ENCODE results near the gene TLK1.

TLK1 gene

GRCh38 chr2:171158036-171158789, 2.5 kb downstream of the TLK1 start:
- no peak for DNase-seq (ENCODE audit: low spot score)
- TF ChIP-seq, protein P1, sequence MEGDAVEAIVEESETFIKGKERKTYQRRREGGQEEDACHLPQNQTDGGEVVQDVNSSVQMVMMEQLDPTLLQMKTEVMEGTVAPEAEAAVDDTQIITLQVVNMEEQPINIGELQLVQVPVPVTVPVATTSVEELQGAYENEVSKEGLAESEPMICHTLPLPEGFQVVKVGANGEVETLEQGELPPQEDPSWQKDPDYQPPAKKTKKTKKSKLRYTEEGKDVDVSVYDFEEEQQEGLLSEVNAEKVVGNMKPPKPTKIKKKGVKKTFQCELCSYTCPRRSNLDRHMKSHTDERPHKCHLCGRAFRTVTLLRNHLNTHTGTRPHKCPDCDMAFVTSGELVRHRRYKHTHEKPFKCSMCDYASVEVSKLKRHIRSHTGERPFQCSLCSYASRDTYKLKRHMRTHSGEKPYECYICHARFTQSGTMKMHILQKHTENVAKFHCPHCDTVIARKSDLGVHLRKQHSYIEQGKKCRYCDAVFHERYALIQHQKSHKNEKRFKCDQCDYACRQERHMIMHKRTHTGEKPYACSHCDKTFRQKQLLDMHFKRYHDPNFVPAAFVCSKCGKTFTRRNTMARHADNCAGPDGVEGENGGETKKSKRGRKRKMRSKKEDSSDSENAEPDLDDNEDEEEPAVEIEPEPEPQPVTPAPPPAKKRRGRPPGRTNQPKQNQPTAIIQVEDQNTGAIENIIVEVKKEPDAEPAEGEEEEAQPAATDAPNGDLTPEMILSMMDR (IDR thresholded peaks at IDR 0.05; ENCODE audit: borderline replicate concordance, control extremely low read depth, extremely low read depth, insufficient read depth, missing control alignments), result no peak
- in situ Hi-C loops (cut with MboI; ENCODE audit: low sequenced_read_pairs, unreplicated experiment), result loop anchor here (5.0 kb wide), 1 partner anchor 259 kb away; no protein-coding TSS in a partner anchor

DNA sequence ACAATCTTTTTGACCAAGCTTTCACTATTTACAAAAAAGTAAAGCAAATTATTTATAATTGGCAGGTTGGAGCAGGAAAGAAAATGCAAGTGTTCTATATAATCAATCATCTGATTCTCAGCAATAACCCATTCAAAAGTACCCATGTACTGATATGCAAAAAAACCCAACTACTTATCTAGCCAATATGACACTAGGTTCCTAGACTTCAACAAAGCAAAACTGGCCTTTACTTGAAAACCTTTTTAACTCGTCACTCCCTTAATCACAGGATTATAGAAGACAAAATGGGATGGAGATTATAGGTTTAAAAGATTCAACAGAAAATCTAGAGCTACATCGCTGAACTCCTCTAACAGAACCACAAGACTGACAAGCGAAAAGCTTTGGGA, 3.6 kb downstream of the TLK1 start:
- TF ChIP-seq, protein P1 (IDR thresholded peaks at IDR 0.05; ENCODE audit: borderline replicate concordance, control extremely low read depth, extremely low read depth, insufficient read depth, missing control alignments), result no peak
- no peak for DNase-seq (ENCODE audit: low spot score)
- in situ Hi-C loops (cut with MboI; ENCODE audit: low sequenced_read_pairs, unreplicated experiment), result loop anchor here (5.0 kb wide), 1 partner anchor 260 kb away; no protein-coding TSS in a partner anchor

- TF ChIP-seq, protein P1 (IDR thresholded peaks at IDR 0.05; ENCODE audit: borderline replicate concordance, control extremely low read depth, extremely low read depth, insufficient read depth, missing control alignments), result no peak
- DNase-seq (ENCODE audit: low spot score), result no peak
- in situ Hi-C loops (cut with MboI; ENCODE audit: low sequenced_read_pairs, unreplicated experiment), result no loop called here
These were observed 6.3 kb downstream of the TLK1 start for GRCh38 chr2:171154348-171154747.

GRCh38 chr2:171150694-171151285, 9.9 kb downstream of the TLK1 start:
- TF ChIP-seq, protein P1 (IDR thresholded peaks at IDR 0.05; ENCODE audit: borderline replicate concordance, control extremely low read depth, extremely low read depth, insufficient read depth, missing control alignments), result no peak
- no peak for DNase-seq (ENCODE audit: low spot score)
- in situ Hi-C loops (cut with MboI; ENCODE audit: low sequenced_read_pairs, unreplicated experiment), result no loop called here

DNA sequence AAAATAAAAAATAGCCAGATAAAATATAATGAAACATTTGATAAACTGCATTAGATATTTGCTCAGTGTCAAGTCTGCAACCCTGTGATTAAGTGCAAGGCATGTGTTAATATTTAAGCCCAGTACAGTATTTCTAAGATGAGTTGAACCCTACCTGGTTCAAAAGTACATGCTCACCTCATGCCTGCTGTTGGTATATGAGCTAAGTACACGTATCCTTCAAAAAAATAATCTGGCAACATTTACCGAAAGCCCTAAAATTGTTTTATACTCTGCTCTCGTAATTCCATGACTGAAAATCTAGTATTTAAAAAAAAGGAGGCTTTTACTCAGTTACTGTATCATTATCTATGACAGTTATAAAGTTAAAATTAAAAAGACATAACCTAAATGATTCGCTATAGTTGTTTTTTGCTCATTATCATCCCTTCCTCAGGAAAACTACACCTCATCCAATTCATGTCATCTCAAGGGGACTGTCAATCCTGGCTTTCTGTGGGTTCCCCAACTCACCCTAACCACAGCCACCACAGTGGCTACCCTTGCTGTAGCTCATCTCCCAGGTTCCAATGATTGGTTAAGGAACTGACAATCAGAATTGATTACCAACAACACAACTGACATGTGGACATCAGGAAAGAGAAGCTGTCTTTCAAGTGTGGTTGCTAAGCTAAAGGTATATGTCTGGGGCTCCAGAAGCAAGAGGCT, 10.6 kb downstream of the TLK1 start:
- in situ Hi-C loops (cut with MboI; ENCODE audit: low sequenced_read_pairs, unreplicated experiment), result no loop called here
- TF ChIP-seq, protein P1 (IDR thresholded peaks at IDR 0.05; ENCODE audit: borderline replicate concordance, control extremely low read depth, extremely low read depth, insufficient read depth, missing control alignments), result no peak
- DNase-seq (ENCODE audit: low spot score), result no peak

DNA sequence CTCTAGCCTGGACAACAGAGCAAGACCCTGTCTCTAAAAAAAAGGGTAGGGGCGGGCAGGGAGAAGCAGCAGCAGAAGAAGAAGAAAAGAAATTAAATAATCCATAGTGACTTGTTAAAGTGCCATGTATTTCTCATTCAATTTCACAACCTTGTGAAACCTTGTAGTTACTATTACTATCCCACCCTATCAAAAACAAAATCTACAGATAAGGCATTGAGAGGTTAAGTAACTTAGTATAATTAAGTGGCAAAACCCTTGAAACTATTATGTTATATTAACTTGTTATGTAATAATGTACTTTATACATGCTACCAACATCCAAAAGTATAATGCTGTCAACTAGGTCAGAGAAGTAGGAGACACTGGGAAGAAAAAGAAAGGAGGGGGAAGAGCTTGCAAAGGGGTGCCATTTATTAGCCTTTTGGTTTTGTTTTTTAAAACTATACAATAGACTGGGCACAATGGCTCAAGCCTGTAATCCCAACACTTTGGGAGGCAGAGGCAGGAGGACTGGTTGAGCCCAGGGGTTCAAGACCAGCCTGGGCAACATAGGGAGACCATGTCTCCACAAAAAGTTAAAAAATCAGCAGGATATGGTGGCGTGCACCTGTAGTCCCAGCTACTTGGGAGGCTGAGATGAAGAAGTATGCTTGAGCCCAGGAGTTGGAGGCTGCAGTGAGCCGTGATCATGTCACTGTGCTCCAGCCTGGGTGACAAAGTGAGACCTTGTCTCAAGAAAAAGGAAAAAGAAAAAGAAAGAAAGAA, 11.3 kb downstream of the TLK1 start:
- in situ Hi-C loops (cut with MboI; ENCODE audit: low sequenced_read_pairs, unreplicated experiment), result no loop called here
- TF ChIP-seq, protein P1 (IDR thresholded peaks at IDR 0.05; ENCODE audit: borderline replicate concordance, control extremely low read depth, extremely low read depth, insufficient read depth, missing control alignments), result no peak
- no peak for DNase-seq (ENCODE audit: low spot score)

Data from GM13976 (cell line).